H9 (cell line): ENCODE results near the gene AP3D1. TPM values are rescaled to one million over a fixed set of nuclear protein-coding genes. Genes with fewer than 3 reads are reported as not detected.
"Not testable (repeated sequence)": the region's sequence is repeated elsewhere in the genome, so short reads cannot be mapped to it uniquely, and the experiment has no call there.

Experiments used
- DNase-seq: peaks from one replicate; pipeline ENCODE4 v3.0.0-alpha.2; 2017
- H2AFZ ChIP-seq: one replicate; pipeline ENCODE4 v1.6.1; 2013; ENCODE audit warnings: mild to moderate bottlenecking, low read length, control low read depth, moderate library complexity
- H2AK5ac ChIP-seq: 2 replicates; pipeline ENCODE4 v1.6.1; 2013; ENCODE audit warnings: low read length, control low read depth, mixed read lengths; ENCODE audit not compliant: insufficient read length
- H2BK120ac ChIP-seq: one replicate; pipeline ENCODE4 v1.6.1; 2013; ENCODE audit warnings: low read depth, mild to moderate bottlenecking, low read length, control low read depth, inconsistent platforms; ENCODE audit not compliant: poor library complexity, severe bottlenecking
- H2BK12ac ChIP-seq: 2 replicates; pipeline ENCODE4 v1.6.1; 2013; ENCODE audit warnings: low read length, control low read depth, mixed read lengths, low read depth; ENCODE audit not compliant: insufficient read length
- H2BK15ac ChIP-seq: 2 replicates; pipeline ENCODE4 v1.6.1; 2013; ENCODE audit warnings: low read depth, low read length, control low read depth
- H2BK20ac ChIP-seq: one replicate; pipeline ENCODE4 v1.6.1; 2013; ENCODE audit warnings: low read depth, mild to moderate bottlenecking, low read length, control low read depth, inconsistent platforms; ENCODE audit not compliant: poor library complexity, severe bottlenecking
- H2BK5ac ChIP-seq: 2 replicates; pipeline ENCODE4 v1.6.1; 2013; ENCODE audit warnings: low read length, control low read depth, mixed read lengths; ENCODE audit not compliant: insufficient read length
- H3K14ac ChIP-seq: 2 replicates; pipeline ENCODE4 v1.6.1; 2013; ENCODE audit warnings: low read length, control low read depth; ENCODE audit not compliant: insufficient read depth
- H3K18ac ChIP-seq: 2 replicates; pipeline ENCODE4 v1.6.1; 2013; ENCODE audit warnings: low read depth, mild to moderate bottlenecking, mixed read lengths, low read length, control low read depth; ENCODE audit not compliant: insufficient read length
- H3K23ac ChIP-seq: 2 replicates; pipeline ENCODE4 v1.6.1; 2013; ENCODE audit warnings: low read length, control low read depth, mixed read lengths, low read depth; ENCODE audit not compliant: insufficient read length
- H3K23me2 ChIP-seq: 2 replicates; pipeline ENCODE4 v1.6.1; 2013; ENCODE audit warnings: low read depth, mild to moderate bottlenecking, mixed read lengths, low read length, control low read depth; ENCODE audit not compliant: insufficient read length, poor library complexity, severe bottlenecking
- H3K27ac ChIP-seq: 2 replicates; pipeline ENCODE4 v1.5.1; 2013; ENCODE audit warnings: low read length, control low read depth, mixed read lengths, low read depth; ENCODE audit not compliant: insufficient read length
- H3K27me3 ChIP-seq: 2 replicates; pipeline ENCODE4 v1.6.1; 2013; ENCODE audit warnings: low read length, control low read depth, inconsistent platforms; ENCODE audit not compliant: insufficient read depth
- H3K4ac ChIP-seq: 2 replicates; pipeline ENCODE4 v1.6.1; 2013; ENCODE audit warnings: low read depth, mild to moderate bottlenecking, control low read depth, inconsistent platforms, low read length, moderate library complexity
- H3K4me1 ChIP-seq: 2 replicates; pipeline ENCODE4 v1.6.1; 2013; ENCODE audit warnings: low read length, control low read depth, inconsistent platforms; ENCODE audit not compliant: insufficient read depth
- H3K4me2 ChIP-seq: 2 replicates; pipeline ENCODE4 v1.6.1; 2013; ENCODE audit warnings: low read length, control low read depth, mixed read lengths; ENCODE audit not compliant: insufficient read length, insufficient read depth
- H3K56ac ChIP-seq: 2 replicates; pipeline ENCODE4 v1.6.1; 2013; ENCODE audit warnings: low read depth, mild to moderate bottlenecking, mixed read lengths, low read length, control low read depth; ENCODE audit not compliant: insufficient read length
- H3K79me1 ChIP-seq: 2 replicates; pipeline ENCODE4 v1.6.1; 2013; ENCODE audit warnings: low read depth, mild to moderate bottlenecking, moderate library complexity, low read length, control low read depth, inconsistent platforms; ENCODE audit not compliant: insufficient read depth, poor library complexity, severe bottlenecking
- H3K79me2 ChIP-seq: 2 replicates; pipeline ENCODE4 v1.6.1; 2013; ENCODE audit warnings: low read length, control low read depth, inconsistent platforms; ENCODE audit not compliant: insufficient read depth
- H3K9ac ChIP-seq: 2 replicates; pipeline ENCODE4 v1.6.1; 2013; ENCODE audit warnings: low read length, control low read depth, mixed read lengths; ENCODE audit not compliant: insufficient read length; ENCODE audit errors: extremely low read depth
- H3K9me3 ChIP-seq: one replicate; pipeline ENCODE4 v1.6.1; 2013; ENCODE audit warnings: low read depth, low read length, inconsistent platforms; ENCODE audit not compliant: control insufficient read depth
- H3T11ph ChIP-seq: one replicate; pipeline ENCODE4 v1.6.1; 2013; ENCODE audit warnings: mild to moderate bottlenecking, low read length, control low read depth, inconsistent platforms
- H4K20me1 ChIP-seq: one replicate; pipeline ENCODE4 v1.6.1; 2013; ENCODE audit not compliant: control insufficient read depth, insufficient read length, insufficient read depth
- H4K5ac ChIP-seq: 2 replicates; pipeline ENCODE4 v1.6.1; 2013; ENCODE audit warnings: low read depth, mild to moderate bottlenecking, mixed read lengths, low read length, control low read depth; ENCODE audit not compliant: insufficient read length
- H4K8ac ChIP-seq: replicated peaks from 2 replicates; pipeline ENCODE4 v1.6.1; 2013; ENCODE audit warnings: low read length, control low read depth, mixed read lengths, low read depth; ENCODE audit not compliant: insufficient read length
- H4K91ac ChIP-seq: 2 replicates; pipeline ENCODE4 v1.6.1; 2013; ENCODE audit warnings: low read depth, mild to moderate bottlenecking, moderate library complexity, mixed read lengths, low read length, control low read depth; ENCODE audit not compliant: insufficient read length
- H3K27ac Mint-ChIP-seq, 3 experiments: 2 replicates in 2 of 3; 3 replicates in 1 of 3; pipeline ENCODE4 v1.8.0; 2020 to 2021; ENCODE audit warnings: mixed read lengths in 3 of 3, mild to moderate bottlenecking in 1 of 3, moderate library complexity in 1 of 3
- H3K27me3 Mint-ChIP-seq: 2 replicates; pipeline ENCODE4 v1.8.0; 2021; ENCODE audit warnings: low read depth, mild to moderate bottlenecking, moderate library complexity, mixed read lengths
- H3K36me3 Mint-ChIP-seq, 3 experiments: 2 replicates in 2 of 3; 3 replicates in 1 of 3; pipeline ENCODE4 v1.8.0; 2020 to 2021; ENCODE audit warnings: low read depth in 3 of 3, mixed read lengths in 3 of 3; ENCODE audit not compliant: insufficient read depth in 1 of 3
- H3K4me1 Mint-ChIP-seq, 2 experiments: 2 replicates each; pipeline ENCODE4 v1.8.0; 2020; ENCODE audit warnings: mixed read lengths in 2 of 2
- H3K4me3 Mint-ChIP-seq, 2 experiments: 2 replicates in 1 of 2; 3 replicates in 1 of 2; pipeline ENCODE4 v1.8.0; 2020 to 2021; ENCODE audit warnings: mild to moderate bottlenecking in 2 of 2, mixed read lengths in 2 of 2, moderate library complexity in 1 of 2
- H3K9me3 Mint-ChIP-seq, 2 experiments: 2 replicates in 1 of 2; 3 replicates in 1 of 2; pipeline ENCODE4 v1.8.0; 2020; ENCODE audit warnings: mild to moderate bottlenecking in 2 of 2, mixed read lengths in 2 of 2, moderate library complexity in 1 of 2
- WGBS: extraction: QIAGEN DNeasy Blood & Tissue Kit; methylation state at CpG from one replicate; pipeline ENCODE4 v1.1.7; 2013; ENCODE audit warnings: missing lambda C conversion rate, low lambda C conversion rate, mixed read lengths; ENCODE audit not compliant: insufficient read length; ENCODE audit errors: extremely low coverage; 5-methylcytosine and 5-hydroxymethylcytosine counted together
- long read RNA-seq: library from polyadenylated mRNA; unstranded; transcript quantifications from one replicate; pipeline ENCODE4 v2.0.0, GENCODE V29; 2020
- total RNA-seq: library from RNA; stranded (reverse); gene quantifications from 2 replicates; pipeline ENCODE4 v1.2.1, GENCODE V29; 2021
- TF ChIP-seq, protein P1 (sequence below): fragments of 200-600 bp; sonication (generic); conservative IDR thresholded peaks from 3 replicates; pipeline ENCODE4 v1.8.0; 2021; ENCODE audit warnings: antibody characterized with exemption, mild to moderate bottlenecking

AP3D1 gene
- 142 and 147 TPM in 2 replicates for total RNA-seq
- long read RNA-seq, transcript AP3D1-206 (6 exons, 3,357 nt): major isoform, 23 of 119 reads
- long read RNA-seq, partial matches to known transcripts: 67 of 119 reads
- long read RNA-seq, other reads (novel, unspliced or antisense): 27 of 119 reads

DNA sequence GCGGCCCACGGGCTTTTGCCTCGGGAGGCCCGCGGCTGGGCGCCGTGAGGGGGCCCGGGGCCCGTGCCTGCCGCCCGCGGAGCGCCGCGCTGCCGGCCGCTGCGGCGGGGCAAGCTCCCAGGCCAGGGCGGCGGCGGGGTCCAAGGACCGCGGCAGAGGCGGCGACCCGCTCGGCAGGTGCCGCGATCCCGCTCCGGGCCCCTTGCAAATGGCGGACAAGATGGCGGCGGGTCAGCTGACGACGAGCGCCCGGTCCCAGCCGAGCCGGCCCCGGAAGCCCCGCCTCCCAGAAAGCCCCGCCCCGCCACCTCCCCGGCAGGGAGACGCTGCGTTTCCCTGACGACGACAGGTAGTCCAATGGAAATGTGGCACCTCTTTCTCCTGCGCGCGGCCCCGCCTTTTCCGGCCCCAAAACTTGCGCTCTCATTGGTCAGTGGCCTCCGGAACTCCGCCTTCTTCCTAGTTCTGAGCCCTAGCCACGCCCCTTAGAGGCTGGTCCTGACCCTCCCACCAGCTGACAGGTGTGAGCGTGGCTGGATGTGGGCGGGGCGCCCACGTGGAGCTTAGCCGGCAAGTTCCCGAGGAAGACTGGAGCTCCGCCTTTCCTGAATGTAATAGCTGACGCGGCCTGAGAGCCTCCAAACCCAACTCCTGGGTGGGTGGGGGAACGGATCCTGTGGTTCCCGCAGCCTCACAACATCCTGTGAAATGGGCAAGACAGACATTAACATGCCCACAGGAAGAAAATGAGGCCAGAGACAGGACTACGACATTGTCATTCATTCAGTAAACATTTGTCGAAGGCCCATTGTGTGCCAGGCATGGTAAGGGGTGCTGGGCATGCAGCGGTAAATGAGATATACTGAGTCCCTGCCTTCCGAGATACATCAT is at the start of gene AP3D1:
AP3D1 (minus strand) TSS at position 228 of the 891 bp plus-strand sequence. CDS start 232 bp downstream, outside the sequence.
- no CpG with 5 or more reads among the region's 74 CpGs for WGBS
- peaks cover 2% of the 10 kb centered on the region for H3K79me1 ChIP-seq
- TF ChIP-seq, protein P1, sequence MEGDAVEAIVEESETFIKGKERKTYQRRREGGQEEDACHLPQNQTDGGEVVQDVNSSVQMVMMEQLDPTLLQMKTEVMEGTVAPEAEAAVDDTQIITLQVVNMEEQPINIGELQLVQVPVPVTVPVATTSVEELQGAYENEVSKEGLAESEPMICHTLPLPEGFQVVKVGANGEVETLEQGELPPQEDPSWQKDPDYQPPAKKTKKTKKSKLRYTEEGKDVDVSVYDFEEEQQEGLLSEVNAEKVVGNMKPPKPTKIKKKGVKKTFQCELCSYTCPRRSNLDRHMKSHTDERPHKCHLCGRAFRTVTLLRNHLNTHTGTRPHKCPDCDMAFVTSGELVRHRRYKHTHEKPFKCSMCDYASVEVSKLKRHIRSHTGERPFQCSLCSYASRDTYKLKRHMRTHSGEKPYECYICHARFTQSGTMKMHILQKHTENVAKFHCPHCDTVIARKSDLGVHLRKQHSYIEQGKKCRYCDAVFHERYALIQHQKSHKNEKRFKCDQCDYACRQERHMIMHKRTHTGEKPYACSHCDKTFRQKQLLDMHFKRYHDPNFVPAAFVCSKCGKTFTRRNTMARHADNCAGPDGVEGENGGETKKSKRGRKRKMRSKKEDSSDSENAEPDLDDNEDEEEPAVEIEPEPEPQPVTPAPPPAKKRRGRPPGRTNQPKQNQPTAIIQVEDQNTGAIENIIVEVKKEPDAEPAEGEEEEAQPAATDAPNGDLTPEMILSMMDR: no peak
- H3K9me3 Mint-ChIP-seq: no peaks in the 10 kb centered on the region
- H4K5ac ChIP-seq: no peak within 1 kb of the TSS
- no peak within 1 kb of the TSS for H3K4ac ChIP-seq
- peak; percentile 100 for DNase-seq
- no peak within 1 kb of the TSS for H2BK20ac ChIP-seq
- no peak within 1 kb of the TSS for H3K18ac ChIP-seq
- no peaks in the 10 kb centered on the region for H3K4me1 ChIP-seq
- no peak within 1 kb of the TSS for H2AK5ac ChIP-seq
- H3K4me2 ChIP-seq: peak within 1 kb of the TSS; percentile 71
- H3K9me3 ChIP-seq: no peaks in the 10 kb centered on the region
- peak within 1 kb of the TSS; percentile 87 for H3K14ac ChIP-seq
- H4K8ac ChIP-seq: no peak within 1 kb of the TSS
- no peak within 1 kb of the TSS for H2BK15ac ChIP-seq
- H3K27me3 ChIP-seq: no peaks in the 10 kb centered on the region
- H3K23me2 ChIP-seq: peaks cover 8% of the 10 kb centered on the region
- H3K27ac ChIP-seq: no peak within 1 kb of the TSS
- H2AFZ ChIP-seq: no peak within 1 kb of the TSS
- H3K23ac ChIP-seq: no peak within 1 kb of the TSS
- no peaks in the 10 kb centered on the region for H3K27me3 Mint-ChIP-seq
- H3K4me3 Mint-ChIP-seq: peak within 1 kb of the TSS; percentile 86 to 93
- H2BK5ac ChIP-seq: no peak within 1 kb of the TSS
- peaks cover 23 to 27% of the 10 kb centered on the region in 2 experiments for H3K4me1 Mint-ChIP-seq
- peaks cover 0 to 20% (median 12%) of the 10 kb centered on the region in 3 experiments; a peak in 6 of 7 replicates for H3K36me3 Mint-ChIP-seq
- H2BK120ac ChIP-seq: no peak within 1 kb of the TSS
- H4K20me1 ChIP-seq: no peaks in the 10 kb centered on the region
- H2BK12ac ChIP-seq: no peak within 1 kb of the TSS
- H3K79me2 ChIP-seq: peaks cover 38% of the 10 kb centered on the region; the same call in 1 of the 2 replicates
- H3K9ac ChIP-seq: peak within 1 kb of the TSS; percentile 90
- H3K27ac Mint-ChIP-seq: peak within 1 kb of the TSS; percentile 88 to 91 (median 90)
- no peak within 1 kb of the TSS for H4K91ac ChIP-seq
- H3K56ac ChIP-seq: no peak within 1 kb of the TSS
- H3T11ph ChIP-seq: no peak within 1 kb of the TSS

DNA sequence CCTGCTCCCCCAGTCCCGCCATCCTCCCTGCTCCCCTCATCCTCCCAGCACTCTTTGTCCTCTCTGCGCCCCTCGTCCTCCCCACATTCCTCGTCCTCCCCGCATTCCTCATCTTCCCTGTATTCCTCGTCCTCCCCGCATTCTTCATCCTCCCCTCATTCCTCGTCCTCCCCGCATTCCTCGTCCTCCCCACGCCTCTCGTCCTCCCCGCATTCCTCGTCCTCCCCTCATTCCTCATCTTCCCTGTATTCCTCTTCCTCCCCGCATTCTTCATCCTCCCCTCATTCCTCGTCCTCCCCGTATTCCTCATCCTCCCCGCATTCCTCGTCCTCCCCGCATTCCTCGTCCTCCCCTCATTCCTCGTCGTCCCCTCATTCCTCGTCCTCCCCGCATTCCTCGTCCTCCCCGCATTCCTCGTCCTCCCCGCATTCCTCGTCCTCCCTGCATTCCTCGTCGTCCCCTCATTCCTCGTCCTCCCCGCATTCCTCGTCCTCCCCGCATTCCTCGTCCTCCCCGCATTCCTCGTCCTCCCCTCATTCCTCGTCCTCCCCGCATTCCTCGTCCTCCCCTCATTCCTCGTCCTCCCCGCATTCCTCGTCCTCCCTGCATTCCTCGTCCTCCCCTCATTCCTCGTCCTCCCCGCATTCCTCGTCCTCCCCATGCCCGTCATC is 49.4 kb upstream of the AP3D1 start:
- not testable (repeated sequence) for H3K9me3 Mint-ChIP-seq, H3K56ac ChIP-seq
- WGBS: 100% methylated on average over 24 of the region's 50 CpGs

More for the DNA sequence above, 49.4 kb upstream of the AP3D1 start:
- H3K36me3 Mint-ChIP-seq: peaks cover 18 to 35% (median 35%) of the 10 kb centered on the region in 3 experiments
- not testable (repeated sequence) for H3K9me3 ChIP-seq, H3K27ac ChIP-seq, H3K27me3 Mint-ChIP-seq, H3T11ph ChIP-seq, DNase-seq, H3K4me1 Mint-ChIP-seq, H4K20me1 ChIP-seq, H3K4me1 ChIP-seq, H3K9ac ChIP-seq, H3K14ac ChIP-seq, H2AK5ac ChIP-seq, H2BK120ac ChIP-seq, H2BK15ac ChIP-seq, H2BK20ac ChIP-seq, H3K4me3 Mint-ChIP-seq, H3K23me2 ChIP-seq, H4K8ac ChIP-seq, H3K27me3 ChIP-seq, H3K79me1 ChIP-seq, H2AFZ ChIP-seq, H2BK12ac ChIP-seq, H3K23ac ChIP-seq, H3K4ac ChIP-seq, H3K4me2 ChIP-seq, H3K79me2 ChIP-seq
- Histone ChIP-seq H2BK5ac (peak overlapping the region; percentile 56), H3K18ac (peak overlapping the region; percentile 81), H4K91ac (peak overlapping the region; percentile 43), H4K5ac (peak overlapping the region; percentile 73)
- peak overlapping the region in 2 of 3 experiments; percentile 27 to 97; a peak in 3 of 7 replicates for H3K27ac Mint-ChIP-seq
